ENCODE data around the gene TTC23.
A peak's percentile ranks its signal among the peaks of the same experiment; 100 is the strongest.

The TTC23 gene

GRCh38 chr15:99099661-99100060 lies 149.7 kb downstream of the TTC23 start:
- DNase-seq (ENCODE audit: low spot score) = no peak
- ChIA-PET CTCF (interaction anchor here (0.6 to 2.0 kb wide), 4 partner anchors 10 to 140 kb away, joined by 3 to 9 read pairs (median 6); no protein-coding TSS in a partner anchor), POLR2A (ENCODE audit: low non-redundant PET) (no interaction called here)
- no peak for TF ChIP-seq CTCF (conservative IDR thresholded peaks at IDR 0.05; ENCODE audit: low read depth)
- no peak overlapping the region for H3K27ac ChIP-seq

DNA sequence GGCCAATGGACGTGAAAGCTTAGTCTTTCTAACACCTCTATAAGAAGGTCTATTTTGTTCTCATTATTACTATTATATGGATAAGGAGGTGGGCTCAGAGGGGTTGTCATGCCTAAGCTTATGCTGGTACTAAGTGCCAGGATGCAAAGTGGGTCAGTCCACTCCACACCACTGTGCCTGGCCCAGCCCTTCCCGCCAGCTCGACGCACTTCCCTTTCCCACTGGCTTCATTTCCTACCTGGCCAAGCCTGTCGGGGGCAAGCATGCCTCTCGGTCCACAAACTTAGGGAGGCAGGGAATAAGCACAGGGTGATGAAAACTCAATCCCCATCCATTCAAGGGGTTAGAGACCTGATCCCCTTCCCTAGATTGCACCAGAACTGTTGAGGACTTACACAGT lies 150.4 kb downstream of the TTC23 start:
- no peak for TF ChIP-seq CTCF (conservative IDR thresholded peaks at IDR 0.05; ENCODE audit: low read depth)
- H3K27ac ChIP-seq = no peak overlapping the region
- POLR2A ChIA-PET (ENCODE audit: low non-redundant PET) = no interaction called here
- CTCF ChIA-PET = interaction anchor here (2.0 kb wide), 1 partner anchor 11 kb away, joined by 9 read pairs; no protein-coding TSS in a partner anchor
- no peak for DNase-seq (ENCODE audit: low spot score)

- CTCF ChIA-PET = interaction anchor here (0.7 kb wide), 1 partner anchor 551 kb away, joined by 4 read pairs; no protein-coding TSS in a partner anchor
Observed at GRCh38 chr15:99098426-99098825, 151.0 kb downstream of the TTC23 start.

DNA sequence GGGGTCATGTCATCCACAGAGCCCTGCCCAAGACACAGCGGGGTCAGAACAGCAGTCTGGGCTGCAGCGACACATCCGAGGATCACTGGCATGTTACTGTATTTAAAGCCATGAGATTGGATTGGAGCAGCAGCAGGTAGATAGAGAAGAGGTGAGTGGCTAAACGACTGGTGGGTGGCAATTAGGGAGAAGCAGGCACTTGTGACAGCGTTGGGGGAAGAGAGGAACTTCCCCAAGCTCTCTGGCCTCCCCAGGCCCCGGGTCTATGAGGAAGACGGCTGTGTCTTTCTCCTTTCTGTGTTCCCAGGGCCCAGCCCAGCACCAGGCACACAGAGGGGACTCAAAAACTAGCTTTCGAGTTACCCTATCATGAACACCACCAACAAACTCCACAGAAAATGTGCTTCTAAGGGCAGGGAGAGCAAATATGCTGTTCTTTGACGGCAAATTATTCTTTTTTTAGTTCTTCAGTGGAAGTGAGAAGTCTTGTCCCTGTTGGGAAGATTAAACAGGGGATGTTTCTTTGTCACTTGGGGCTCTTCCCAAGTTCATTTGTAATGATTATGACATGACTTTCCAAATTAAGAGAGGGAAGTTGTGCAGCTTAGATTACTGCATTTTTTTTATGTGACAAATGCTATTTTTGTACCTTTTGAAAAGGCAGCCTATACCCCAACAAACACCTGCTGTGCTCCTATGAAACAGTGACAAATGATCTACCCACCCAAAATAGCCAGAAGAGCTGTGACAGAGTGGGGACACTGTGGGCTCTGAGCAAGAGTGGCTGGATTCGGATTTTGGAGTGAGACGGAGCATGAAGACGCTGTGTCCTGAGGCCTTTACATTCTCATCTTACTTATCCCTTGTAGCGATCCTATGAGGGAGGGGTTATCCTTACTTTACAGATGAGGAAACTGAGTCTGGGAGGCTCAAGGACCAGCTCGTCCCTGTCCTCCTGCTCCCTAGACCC lies 151.7 kb downstream of the TTC23 start:
- CTCF ChIA-PET = interaction anchor here (0.7 kb wide), 2 partner anchors 86 to 551 kb away, joined by 3 to 4 read pairs; no protein-coding TSS in a partner anchor
- POLR2A ChIA-PET (ENCODE audit: low non-redundant PET) = no interaction called here
- DNase-seq (ENCODE audit: low spot score) = no peak
- H3K27ac ChIP-seq = no peak overlapping the region
- no peak for TF ChIP-seq CTCF (conservative IDR thresholded peaks at IDR 0.05; ENCODE audit: low read depth)

More at GRCh38 chr15:99098426-99098825, 151.0 kb downstream of the TTC23 start:
- POLR2A ChIA-PET (ENCODE audit: low non-redundant PET) = no interaction called here
- DNase-seq (ENCODE audit: low spot score) = no peak
- no peak for TF ChIP-seq CTCF (conservative IDR thresholded peaks at IDR 0.05; ENCODE audit: low read depth)
- H3K27ac ChIP-seq = no peak overlapping the region

DNA sequence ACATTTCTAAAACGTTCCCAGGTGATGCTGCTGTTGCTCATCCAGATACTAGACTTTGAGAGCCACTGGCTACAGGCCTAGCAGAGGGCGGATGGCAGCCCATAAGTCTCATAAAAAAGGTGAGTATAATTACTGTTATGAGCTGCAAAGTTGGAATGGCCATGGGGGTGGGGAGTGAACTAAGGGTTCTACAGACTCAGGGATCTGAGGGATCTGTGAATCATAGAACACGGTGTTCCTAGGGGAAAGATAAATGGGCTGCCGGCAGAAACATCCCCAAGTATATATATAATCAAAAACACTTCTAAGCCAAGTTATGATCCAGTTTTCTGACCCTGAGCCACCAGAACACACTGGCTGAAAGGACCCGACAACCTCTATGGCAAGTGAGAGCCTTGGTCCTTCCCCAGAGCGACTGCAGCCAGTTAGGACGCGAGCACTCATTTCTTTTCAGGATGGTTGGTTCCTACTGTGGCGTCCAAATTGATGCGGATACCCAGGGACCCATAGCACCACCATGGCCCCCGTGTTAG lies 152.4 kb downstream of the TTC23 start:
- POLR2A ChIA-PET (ENCODE audit: low non-redundant PET) = no interaction called here
- no peak for TF ChIP-seq CTCF (conservative IDR thresholded peaks at IDR 0.05; ENCODE audit: low read depth)
- no peak overlapping the region for H3K27ac ChIP-seq
- CTCF ChIA-PET = interaction anchor here (0.6 to 0.7 kb wide), 2 partner anchors 86 to 1361 kb away, joined by 3 to 4 read pairs; no protein-coding TSS in a partner anchor
- peak; percentile 30 for DNase-seq (ENCODE audit: low spot score)

DNA sequence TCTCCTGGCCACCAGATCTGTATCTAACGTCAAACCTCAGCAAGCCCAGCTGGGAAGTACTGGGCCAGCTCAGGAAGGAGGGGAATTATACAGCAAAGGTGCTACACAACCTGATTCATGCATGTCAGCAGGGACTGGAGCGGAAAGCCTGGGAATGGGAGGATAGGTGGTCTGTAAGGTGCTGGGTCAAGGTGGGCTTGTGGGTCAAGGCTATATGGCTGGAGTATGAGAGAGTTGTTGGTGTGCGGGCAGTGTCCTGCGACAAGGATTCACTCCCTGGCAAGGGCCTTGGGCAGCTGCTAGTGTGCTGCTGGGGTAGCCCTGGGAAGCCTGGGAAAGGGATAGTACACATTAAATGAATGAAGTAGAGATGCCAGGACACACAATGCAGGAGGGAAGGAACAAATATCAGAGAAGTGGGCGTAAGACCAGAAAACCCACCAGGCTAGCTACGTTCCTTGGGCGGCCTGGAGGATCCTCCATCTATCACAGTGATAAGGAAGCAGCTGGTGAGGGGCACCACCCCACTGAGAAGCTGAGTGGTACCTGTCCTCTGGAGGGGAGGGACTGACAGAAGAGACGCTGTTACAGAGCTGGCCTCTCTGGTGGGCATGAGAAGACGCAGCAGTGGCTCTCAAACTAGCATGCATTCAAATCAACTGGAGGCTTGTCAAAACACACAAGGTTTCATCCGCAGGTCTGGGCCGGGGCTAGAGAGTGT lies 153.0 kb downstream of the TTC23 start:
- H3K27ac ChIP-seq = no peak overlapping the region
- CTCF ChIA-PET = interaction anchor here (0.6 kb wide), 3 partner anchors 106 to 1361 kb away, joined by 4 read pairs; no protein-coding TSS in a partner anchor
- TF ChIP-seq CTCF (conservative IDR thresholded peaks at IDR 0.05; ENCODE audit: low read depth) = no peak
- POLR2A ChIA-PET (ENCODE audit: low non-redundant PET) = no interaction called here
- DNase-seq (ENCODE audit: low spot score) = no peak

Measured in RWPE1 (cell line).